HG03095 (cell line): Measurements from ENCODE around the gene CALU.

Experiments
- ATAC-seq: cut with Tn5 transposase; IDR thresholded peaks from one replicate; pipeline ENCODE4 v1.9.1; 2021; ENCODE audit warnings: moderate library complexity; ENCODE audit not compliant: unreplicated experiment

CALU gene

GRCh38 chr7:128744366-128744905 lies 5.3 kb downstream of the CALU start:
- ATAC-seq: no peak

GRCh38 chr7:128745706-128746105 lies 6.5 kb downstream of the CALU start:
- no peak for ATAC-seq

- ATAC-seq: no peak
These were observed 8.3 kb downstream of the CALU start for GRCh38 chr7:128747327-128748079.

DNA sequence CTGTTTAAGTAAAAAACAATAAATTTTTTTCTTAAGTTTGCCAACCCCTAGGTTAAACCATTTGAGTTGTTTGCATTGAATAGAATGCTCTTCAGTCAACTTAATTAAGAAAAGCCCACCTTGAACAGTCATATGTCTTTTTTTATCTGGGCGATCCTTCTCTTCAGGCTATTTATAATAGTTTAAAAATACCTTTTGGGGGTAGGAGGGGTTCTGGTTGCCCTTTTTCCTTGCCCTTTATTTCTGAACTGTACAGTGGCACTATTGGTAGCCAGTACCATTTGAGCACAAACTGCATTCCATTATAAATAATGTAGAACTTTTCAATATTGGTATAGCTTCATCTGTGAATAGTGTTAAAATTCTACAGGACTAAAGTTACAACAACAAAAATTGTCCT lies 13.1 kb downstream of the CALU start:
- no peak for ATAC-seq

- no peak for ATAC-seq
These were observed 16.1 kb downstream of the CALU start for GRCh38 chr7:128755075-128755818.

DNA sequence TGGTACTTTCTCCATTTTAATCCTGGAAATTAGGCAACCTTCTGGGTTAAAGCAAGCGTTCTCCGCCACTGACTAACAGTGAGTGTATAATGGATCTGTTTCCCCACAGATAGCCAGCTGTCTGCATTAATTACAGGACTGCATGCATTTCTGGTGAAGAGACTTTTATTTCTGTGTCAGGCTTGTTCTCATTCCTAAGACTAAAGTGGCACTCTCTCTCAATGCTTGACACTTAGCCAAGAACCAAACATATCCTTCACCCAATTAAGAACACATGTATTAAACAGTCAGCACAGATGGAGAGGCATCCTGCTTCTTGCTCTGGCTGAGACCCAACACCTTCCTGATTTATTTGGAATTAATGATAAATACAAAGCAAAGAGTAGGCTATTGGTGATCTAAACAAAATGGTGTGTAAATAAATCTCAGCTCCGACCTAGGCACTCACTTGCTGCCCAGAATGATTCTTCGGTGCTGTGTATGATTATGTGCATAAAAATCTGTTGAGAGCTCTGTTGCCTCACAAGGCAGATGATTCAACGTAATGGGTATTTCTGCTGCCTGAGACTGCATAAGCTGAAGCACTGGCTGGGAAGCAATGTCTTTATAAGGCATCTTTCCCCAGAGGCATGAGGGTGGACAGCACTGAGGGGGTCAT lies 16.8 kb downstream of the CALU start:
- no peak for ATAC-seq

GRCh38 chr7:128757203-128757602 lies 18.0 kb downstream of the CALU start:
- ATAC-seq: no peak

- no peak for ATAC-seq
These were observed 19.4 kb downstream of the CALU start for GRCh38 chr7:128758553-128758952.

- no peak for ATAC-seq
These were observed 20.1 kb downstream of the CALU start for GRCh38 chr7:128759242-128759641.

GRCh38 chr7:128763541-128763940 lies 24.4 kb downstream of the CALU start:
- no peak for ATAC-seq

GRCh38 chr7:128767475-128768110 lies 28.4 kb downstream of the CALU start:
- ATAC-seq: no peak

- no peak for ATAC-seq
These were observed 31.1 kb downstream of the CALU start for GRCh38 chr7:128770233-128770632.

DNA sequence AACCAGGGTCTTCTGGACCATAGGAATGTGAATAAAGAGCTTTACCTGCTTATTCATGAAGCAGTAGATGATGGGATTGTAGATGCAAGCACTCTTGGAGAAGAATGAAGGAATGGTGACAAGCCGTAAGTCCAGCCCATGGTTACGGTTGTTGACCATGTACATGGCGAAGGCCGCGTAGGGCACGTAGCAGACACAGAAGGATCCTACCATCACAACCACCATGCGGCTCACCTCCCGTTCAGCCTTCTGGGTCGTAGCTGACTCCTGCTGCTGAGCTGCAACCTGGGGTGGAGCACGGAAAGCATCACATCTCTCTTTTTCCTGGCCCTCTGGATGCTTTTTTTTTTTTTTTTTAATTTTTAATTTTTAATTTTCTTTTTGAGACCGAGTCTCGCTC lies 34.4 kb downstream of the CALU start:
- ATAC-seq: no peak

DNA sequence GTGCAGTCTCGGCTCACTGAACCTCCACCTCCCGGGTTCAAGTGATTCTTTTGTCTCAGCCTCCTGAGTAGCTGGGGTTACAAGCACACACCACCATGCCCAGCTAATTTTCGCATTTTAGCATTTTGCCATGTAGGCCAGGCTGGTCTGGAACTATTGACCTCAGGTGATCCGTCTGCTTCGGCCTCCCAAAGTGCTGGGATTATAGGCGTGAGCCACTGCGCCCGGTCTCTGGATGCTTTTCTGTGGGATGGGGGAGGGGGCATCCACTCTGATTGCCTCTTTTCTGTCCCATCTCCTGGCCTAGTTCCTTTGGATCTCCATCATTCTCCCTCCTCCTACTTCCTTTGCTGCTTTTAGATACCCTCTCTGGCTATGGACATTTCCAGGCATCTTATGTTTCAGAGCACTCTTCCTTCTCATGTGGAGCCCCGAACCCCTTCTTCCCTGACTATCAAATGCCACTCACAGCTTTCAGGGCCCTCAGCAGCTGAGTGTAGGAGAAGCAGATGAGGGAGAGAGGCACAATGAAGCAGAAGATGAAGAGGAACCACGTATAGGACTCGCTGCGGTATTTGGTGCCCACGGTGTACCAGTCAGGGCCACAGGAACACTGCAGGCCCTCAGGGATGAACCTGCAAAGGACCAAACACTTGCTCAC lies 35.0 kb downstream of the CALU start:
- ATAC-seq: no peak

GRCh38 chr7:128774921-128775320 lies 35.8 kb downstream of the CALU start:
- ATAC-seq: no peak

- ATAC-seq: no peak
These were observed 36.8 kb downstream of the CALU start, which contains the start of gene OPN1SW for GRCh38 chr7:128775744-128776474. Gene OPN1SW (minus strand): TSS chr7:128775794. CDS start chr7:128775781, 13 bp downstream.

DNA sequence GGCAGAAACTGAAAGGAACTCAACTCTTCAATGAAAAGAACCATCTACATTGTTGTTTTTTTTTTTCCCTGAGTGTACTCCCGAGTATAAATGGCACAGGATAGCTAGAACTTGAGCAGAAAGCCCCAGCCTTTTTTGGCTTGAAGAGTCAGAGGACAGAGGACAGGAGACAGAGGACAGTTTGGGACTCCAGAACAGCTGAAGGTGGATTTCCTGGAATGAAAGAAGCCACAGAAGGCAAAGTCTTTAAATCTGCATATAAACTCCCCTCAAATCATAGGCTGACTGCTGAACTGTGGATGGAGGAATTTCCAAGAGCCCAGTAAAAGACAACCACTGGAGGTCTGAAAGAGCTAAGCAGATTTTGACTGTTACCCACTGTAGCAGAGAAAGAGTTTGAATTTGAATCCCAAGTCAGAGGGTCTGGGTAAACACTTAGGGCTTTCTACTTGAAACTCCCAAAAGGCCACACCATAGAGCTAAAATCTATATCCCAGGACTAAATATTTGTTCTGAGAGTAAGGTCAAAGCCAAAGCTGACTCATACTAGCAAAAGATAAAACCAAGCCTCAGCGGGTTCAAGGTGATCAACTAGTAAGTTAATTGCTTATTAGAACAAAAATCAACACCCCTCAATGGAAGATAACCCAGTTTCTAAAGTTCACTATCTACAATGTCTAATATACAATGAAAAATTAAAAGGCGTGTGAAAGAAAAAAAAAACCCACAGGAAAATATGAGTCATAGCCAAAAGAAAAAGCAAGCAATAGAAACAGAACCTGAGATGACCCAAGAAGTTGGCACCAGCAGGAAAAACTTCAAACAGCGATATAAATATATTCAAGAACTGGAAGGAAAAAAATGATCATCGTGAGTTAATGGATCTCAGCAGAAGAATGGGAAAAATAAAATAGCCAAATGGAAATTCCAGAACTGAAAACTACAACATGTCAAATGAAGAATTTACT lies 38.3 kb downstream of the CALU start:
- no peak for ATAC-seq

- ATAC-seq: no peak
These were observed 39.8 kb downstream of the CALU start for GRCh38 chr7:128778946-128779345.

DNA sequence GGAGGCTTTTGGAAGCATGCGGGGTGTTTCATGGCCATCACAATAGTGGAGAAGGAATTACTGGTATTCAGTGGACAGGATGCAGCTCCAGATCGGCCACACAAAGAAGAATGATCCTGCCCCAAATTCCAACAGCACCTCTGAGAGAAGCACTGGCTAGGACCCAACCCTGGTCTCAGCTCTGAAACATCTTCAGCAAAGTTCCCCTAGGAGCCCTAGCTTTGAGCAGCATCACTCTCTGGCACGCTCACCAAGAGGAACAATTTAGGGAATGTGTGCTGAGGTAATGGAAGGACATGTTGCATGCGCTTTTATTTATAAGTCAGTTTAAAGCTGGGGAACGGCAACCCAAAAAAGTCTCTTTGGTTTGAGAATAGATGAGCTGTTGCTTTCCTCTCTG lies 42.0 kb downstream of the CALU start:
- no peak for ATAC-seq
